ENCODE data around the gene TBX5.

TBX5 gene

GRCh38 chr12:114340231-114340630 is 65.7 kb downstream of the TBX5 start:
- no peaks in the 10 kb centered on the region for H3K4me1 Mint-ChIP-seq
- H3K27ac Mint-ChIP-seq (ENCODE audit: low read depth), result no peak overlapping the region
- no peak for DNase-seq (ENCODE audit: low spot score in 2 of 2)
- no peak for ATAC-seq (replicated peaks; ENCODE audit: extremely low read depth, poor library complexity, severe bottlenecking)
- H3K36me3 Mint-ChIP-seq (ENCODE audit: insufficient read depth), result no peaks in the 10 kb centered on the region
- H3K27me3 Mint-ChIP-seq, result peaks cover 30% of the 10 kb centered on the region
- peaks cover 4% of the 10 kb centered on the region for H3K9me3 Mint-ChIP-seq
- H3K4me3 Mint-ChIP-seq, result no peak overlapping the region

GRCh38 chr12:114339626-114340025 is 66.3 kb downstream of the TBX5 start:
- no peak for DNase-seq (ENCODE audit: low spot score in 2 of 2)

GRCh38 chr12:114335607-114336006 is 70.3 kb downstream of the TBX5 start:
- ATAC-seq (replicated peaks; ENCODE audit: extremely low read depth, poor library complexity, severe bottlenecking), result no peak
- DNase-seq (ENCODE audit: low spot score in 2 of 2), result no peak
- Mint-ChIP-seq H3K4me3 (no peak overlapping the region), H3K9me3 (peaks cover 15% of the 10 kb centered on the region), H3K27me3 (peaks cover 22% of the 10 kb centered on the region), H3K4me1 (no peaks in the 10 kb centered on the region), H3K36me3 (ENCODE audit: insufficient read depth) (no peaks in the 10 kb centered on the region), H3K27ac (ENCODE audit: low read depth) (no peak overlapping the region)

More at GRCh38 chr12:114339626-114340025, 66.3 kb downstream of the TBX5 start:
- Mint-ChIP-seq H3K27me3 (peaks cover 32% of the 10 kb centered on the region), H3K4me3 (no peak overlapping the region), H3K27ac (ENCODE audit: low read depth) (no peak overlapping the region), H3K4me1 (no peaks in the 10 kb centered on the region), H3K9me3 (peaks cover 7% of the 10 kb centered on the region), H3K36me3 (ENCODE audit: insufficient read depth) (no peaks in the 10 kb centered on the region)
- no peak for ATAC-seq (replicated peaks; ENCODE audit: extremely low read depth, poor library complexity, severe bottlenecking)

- H3K27me3 Mint-ChIP-seq, result peaks cover 22% of the 10 kb centered on the region
- ATAC-seq (replicated peaks; ENCODE audit: extremely low read depth, poor library complexity, severe bottlenecking), result no peak
- no peak for DNase-seq (ENCODE audit: low spot score in 2 of 2)
- no peak overlapping the region for H3K4me3 Mint-ChIP-seq
- H3K4me1 Mint-ChIP-seq, result no peaks in the 10 kb centered on the region
- no peaks in the 10 kb centered on the region for H3K36me3 Mint-ChIP-seq (ENCODE audit: insufficient read depth)
- H3K9me3 Mint-ChIP-seq, result peaks cover 19% of the 10 kb centered on the region
- H3K27ac Mint-ChIP-seq (ENCODE audit: low read depth), result no peak overlapping the region
These were observed 71.5 kb downstream of the TBX5 start for GRCh38 chr12:114334395-114334794.

DNA sequence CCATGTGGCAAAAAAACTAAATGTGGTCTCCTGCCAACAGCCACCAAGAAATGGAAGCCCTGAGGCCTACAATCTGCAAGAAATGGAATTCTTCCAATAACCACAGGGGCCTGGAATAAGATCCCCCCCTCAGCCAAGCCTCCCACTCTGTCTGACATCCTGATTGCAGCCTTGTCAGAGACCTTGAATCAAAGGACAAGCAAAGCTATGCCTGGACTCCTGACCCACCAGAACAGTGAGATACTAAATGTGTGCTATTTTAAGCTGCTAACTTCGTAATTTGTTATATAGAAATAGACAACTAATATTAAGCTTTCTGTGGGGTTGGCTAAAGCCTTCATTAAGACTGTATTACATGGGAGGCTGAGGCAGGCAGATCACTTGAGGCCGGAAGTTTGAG is 77.7 kb downstream of the TBX5 start:
- Mint-ChIP-seq H3K4me1 (no peaks in the 10 kb centered on the region), H3K9me3 (peaks cover 12% of the 10 kb centered on the region), H3K36me3 (ENCODE audit: insufficient read depth) (no peaks in the 10 kb centered on the region), H3K27me3 (no peaks in the 10 kb centered on the region), H3K4me3 (no peak overlapping the region), H3K27ac (ENCODE audit: low read depth) (no peak overlapping the region)
- no peak for DNase-seq (ENCODE audit: low spot score in 2 of 2)
- ATAC-seq (replicated peaks; ENCODE audit: extremely low read depth, poor library complexity, severe bottlenecking), result no peak

GRCh38 chr12:114327765-114328164 is 78.2 kb downstream of the TBX5 start:
- Mint-ChIP-seq H3K27ac (ENCODE audit: low read depth) (no peak overlapping the region), H3K4me3 (no peak overlapping the region), H3K36me3 (ENCODE audit: insufficient read depth) (no peaks in the 10 kb centered on the region)

GRCh38 chr12:114321524-114321923 is 84.4 kb downstream of the TBX5 start:
- H3K9me3 Mint-ChIP-seq, result no peaks in the 10 kb centered on the region
- H3K36me3 Mint-ChIP-seq (ENCODE audit: insufficient read depth), result no peaks in the 10 kb centered on the region
- H3K27ac Mint-ChIP-seq (ENCODE audit: low read depth), result no peak overlapping the region
- H3K27me3 Mint-ChIP-seq, result no peaks in the 10 kb centered on the region
- no peak for ATAC-seq (replicated peaks; ENCODE audit: extremely low read depth, poor library complexity, severe bottlenecking)
- no peak overlapping the region for H3K4me3 Mint-ChIP-seq
- no peak for DNase-seq (ENCODE audit: low spot score in 2 of 2)
- no peaks in the 10 kb centered on the region for H3K4me1 Mint-ChIP-seq

More at GRCh38 chr12:114327765-114328164, 78.2 kb downstream of the TBX5 start:
- H3K4me1 Mint-ChIP-seq, result no peaks in the 10 kb centered on the region
- H3K27me3 Mint-ChIP-seq, result no peaks in the 10 kb centered on the region
- no peak for ATAC-seq (replicated peaks; ENCODE audit: extremely low read depth, poor library complexity, severe bottlenecking)
- peaks cover 12% of the 10 kb centered on the region for H3K9me3 Mint-ChIP-seq
- DNase-seq (ENCODE audit: low spot score in 2 of 2), result no peak

DNA sequence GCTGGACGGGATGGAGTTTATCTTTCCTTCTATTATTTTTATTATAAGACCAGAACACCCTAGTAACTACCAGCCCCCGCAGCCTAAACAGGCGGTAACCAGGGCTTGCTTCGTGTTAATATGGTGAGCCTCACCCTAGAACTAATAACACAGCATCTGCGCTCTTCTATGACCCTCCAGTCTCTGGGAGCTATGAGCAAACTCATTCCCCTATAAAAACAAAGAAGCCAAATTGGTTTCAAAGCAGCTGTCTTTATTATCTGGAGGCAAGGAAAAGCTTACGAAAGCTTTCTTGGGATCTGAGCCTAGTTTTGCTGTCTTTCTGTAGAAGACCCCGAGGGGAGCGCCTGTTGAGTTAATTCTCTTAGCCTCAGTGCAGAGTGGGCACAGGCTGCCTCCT is 85.0 kb downstream of the TBX5 start:
- Mint-ChIP-seq H3K9me3 (no peaks in the 10 kb centered on the region), H3K36me3 (ENCODE audit: insufficient read depth) (no peaks in the 10 kb centered on the region), H3K27me3 (no peaks in the 10 kb centered on the region), H3K4me3 (no peak overlapping the region), H3K27ac (ENCODE audit: low read depth) (no peak overlapping the region), H3K4me1 (no peaks in the 10 kb centered on the region)
- ATAC-seq (replicated peaks; ENCODE audit: extremely low read depth, poor library complexity, severe bottlenecking), result no peak
- no peak for DNase-seq (ENCODE audit: low spot score in 2 of 2)

DNA sequence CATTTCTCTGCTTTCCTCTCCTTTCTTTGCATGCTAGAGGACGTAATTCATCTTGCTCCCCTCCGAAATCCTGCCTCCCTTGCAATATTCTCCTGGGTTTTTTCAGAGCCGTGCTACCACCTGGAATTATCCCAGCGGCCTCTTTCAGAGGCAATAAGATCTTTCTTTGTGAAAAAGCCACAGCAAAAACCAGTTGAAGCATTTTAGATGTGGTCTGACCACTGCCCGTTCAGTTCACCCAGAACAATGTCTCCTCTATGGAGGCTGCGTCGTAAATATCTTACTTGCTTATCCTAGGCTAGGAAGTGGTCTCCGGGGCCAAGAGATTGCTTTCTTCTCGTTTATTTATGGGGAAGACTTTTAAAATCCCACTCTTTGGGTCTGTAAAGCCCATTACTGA is 85.8 kb downstream of the TBX5 start:
- Mint-ChIP-seq H3K4me3 (no peak overlapping the region), H3K9me3 (no peaks in the 10 kb centered on the region), H3K27me3 (no peaks in the 10 kb centered on the region), H3K27ac (ENCODE audit: low read depth) (no peak overlapping the region), H3K36me3 (ENCODE audit: insufficient read depth) (no peaks in the 10 kb centered on the region), H3K4me1 (no peaks in the 10 kb centered on the region)
- ATAC-seq (replicated peaks; ENCODE audit: extremely low read depth, poor library complexity, severe bottlenecking) (no peak), DNase-seq (ENCODE audit: low spot score in 2 of 2) (no peak)

DNA sequence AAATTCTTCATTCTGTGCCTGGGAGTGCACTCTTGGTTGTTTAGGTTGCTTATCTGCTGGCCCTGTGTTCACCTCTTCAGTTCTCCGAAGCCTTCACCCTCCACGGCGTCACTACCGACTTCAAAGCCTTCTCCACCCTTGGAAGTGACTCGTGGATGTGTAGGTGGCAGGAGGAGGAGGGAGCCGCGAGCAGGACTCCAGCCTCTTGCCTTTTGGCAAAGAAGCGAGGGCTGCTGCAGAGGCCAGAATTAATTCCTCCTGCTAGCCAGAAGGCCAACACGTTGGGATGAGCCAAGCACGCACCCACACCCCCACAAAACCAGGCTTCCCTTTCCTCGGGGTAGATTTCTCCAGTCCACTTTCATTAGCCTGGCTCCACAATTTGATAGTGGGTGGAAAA is 86.5 kb downstream of the TBX5 start:
- DNase-seq (ENCODE audit: low spot score in 2 of 2) (no peak), ATAC-seq (replicated peaks; ENCODE audit: extremely low read depth, poor library complexity, severe bottlenecking) (no peak)
- H3K4me3 Mint-ChIP-seq, result no peak overlapping the region
- H3K27me3 Mint-ChIP-seq, result no peaks in the 10 kb centered on the region
- H3K9me3 Mint-ChIP-seq, result no peaks in the 10 kb centered on the region
- H3K4me1 Mint-ChIP-seq, result no peaks in the 10 kb centered on the region
- no peak overlapping the region for H3K27ac Mint-ChIP-seq (ENCODE audit: low read depth)
- H3K36me3 Mint-ChIP-seq (ENCODE audit: insufficient read depth), result no peaks in the 10 kb centered on the region

DNA sequence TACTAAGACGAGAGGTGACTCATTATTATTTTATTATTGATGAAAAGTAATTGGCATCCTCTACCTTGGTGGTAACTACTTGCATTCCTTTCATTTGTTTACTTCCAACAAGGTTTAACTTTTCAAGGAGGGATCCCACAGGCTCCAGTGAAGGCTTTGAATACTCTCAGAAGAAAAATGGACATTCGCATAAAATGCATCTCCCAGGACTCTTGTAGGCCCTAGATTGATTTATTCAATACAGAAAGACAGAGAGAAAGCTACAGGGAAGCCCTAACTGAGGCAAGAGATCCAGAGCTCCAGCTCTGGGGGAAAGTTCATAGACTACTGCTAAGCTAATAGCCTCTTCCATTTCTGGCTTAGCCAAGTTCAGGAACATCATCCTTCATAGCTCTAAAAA is 87.0 kb downstream of the TBX5 start:
- DNase-seq (ENCODE audit: low spot score in 2 of 2), result no peak
- Mint-ChIP-seq H3K27ac (ENCODE audit: low read depth) (no peak overlapping the region), H3K36me3 (ENCODE audit: insufficient read depth) (no peaks in the 10 kb centered on the region), H3K9me3 (no peaks in the 10 kb centered on the region), H3K4me3 (no peak overlapping the region), H3K27me3 (no peaks in the 10 kb centered on the region), H3K4me1 (no peaks in the 10 kb centered on the region)
- ATAC-seq (replicated peaks; ENCODE audit: extremely low read depth, poor library complexity, severe bottlenecking), result no peak

GRCh38 chr12:114316076-114316475 is 89.9 kb downstream of the TBX5 start:
- Mint-ChIP-seq H3K36me3 (ENCODE audit: insufficient read depth) (no peaks in the 10 kb centered on the region), H3K4me1 (no peaks in the 10 kb centered on the region), H3K27ac (ENCODE audit: low read depth) (no peak overlapping the region), H3K27me3 (no peaks in the 10 kb centered on the region), H3K4me3 (no peak overlapping the region), H3K9me3 (no peaks in the 10 kb centered on the region)
- no peak for DNase-seq (ENCODE audit: low spot score in 2 of 2)
- no peak for ATAC-seq (replicated peaks; ENCODE audit: extremely low read depth, poor library complexity, severe bottlenecking)

GRCh38 chr12:114314974-114315720 is 90.8 kb downstream of the TBX5 start:
- no peaks in the 10 kb centered on the region for H3K9me3 Mint-ChIP-seq
- DNase-seq (ENCODE audit: low spot score in 2 of 2) (no peak), ATAC-seq (replicated peaks; ENCODE audit: extremely low read depth, poor library complexity, severe bottlenecking) (no peak)
- H3K27me3 Mint-ChIP-seq, result no peaks in the 10 kb centered on the region
- H3K4me1 Mint-ChIP-seq, result no peaks in the 10 kb centered on the region
- no peaks in the 10 kb centered on the region for H3K36me3 Mint-ChIP-seq (ENCODE audit: insufficient read depth)
- H3K27ac Mint-ChIP-seq (ENCODE audit: low read depth), result no peak overlapping the region
- H3K4me3 Mint-ChIP-seq, result no peak overlapping the region
